SK-N-SH (cell line): ENCODE results near the gene CNGA1. TPM values are rescaled to one million over a fixed set of nuclear protein-coding genes. Genes with fewer than 3 reads are reported as not detected.
A peak's percentile ranks its signal among the peaks of the same experiment; 100 is the strongest.
"Not testable (repeated sequence)": the region's sequence is repeated elsewhere in the genome, so short reads cannot be mapped to it uniquely, and the experiment has no call there.

ENCODE experiments used
- CTCF ChIA-PET: fragments of 300-600, 350-600 bp; formaldehyde crosslinking; extraction: SDS; loops from one replicate; lab custom pipeline; 2021; lab: Yijun Ruan, JAX
- POLR2A ChIA-PET: fragments of 350-600 bp; sonication (Branson Sonifier 250); formaldehyde crosslinking; extraction: SDS; loops from one replicate; lab custom pipeline; 2020; ENCODE audit warnings: antibody characterized with exemption, inconsistent platforms; lab: Yijun Ruan, JAX
- DNase-seq: peaks from one replicate; pipeline ENCODE4 v3.0.0; 2012
- H2AFZ ChIP-seq: fragments of 200-600 bp; sonication (generic); 2 replicates; pipeline ENCODE4 v1.8.1; 2016; ENCODE audit warnings: antibody characterized with exemption, mild to moderate bottlenecking, low read depth
- H3F3A ChIP-seq: fragments of 200-600 bp; sonication (generic); replicated peaks from 2 replicates; pipeline ENCODE3; 2016; ENCODE audit warnings: antibody characterized with exemption, mild to moderate bottlenecking; ENCODE audit not compliant: insufficient read depth
- H3K27ac ChIP-seq, 2 experiments: fragments of 200-500 bp in 1 of 2; fragments of 200-600 bp in 1 of 2; sonication (Bioruptor generic) in 1 of 2; sonication (generic), shearing (Covaris generic) in 1 of 2; 2 replicates each; pipeline versions ENCODE4 v1.5.1 to v1.6.1; 2014 to 2016; ENCODE audit warnings: low read depth in 2 of 2, inconsistent platforms in 1 of 2, low read length in 1 of 2, mild to moderate bottlenecking in 1 of 2, mixed read lengths in 1 of 2
- H3K27me3 ChIP-seq: fragments of 200-600 bp; sonication (generic), shearing (Covaris generic); 2 replicates; pipeline ENCODE4 v1.6.1; 2016; ENCODE audit warnings: mixed run types; ENCODE audit not compliant: insufficient read depth
- H3K36me3 ChIP-seq, 2 experiments: fragments of 200-500 bp in 1 of 2; fragments of 200-600 bp in 1 of 2; sonication (Bioruptor generic) in 1 of 2; sonication (generic) in 1 of 2; replicated peaks in 1 of 2; 2 replicates each; pipeline versions ENCODE3 to v1.5.1; 2014 to 2016; ENCODE audit warnings: low read length in 1 of 2, mild to moderate bottlenecking in 1 of 2; ENCODE audit not compliant: insufficient read depth in 2 of 2, control insufficient read depth in 1 of 2
- H3K4me1 ChIP-seq, 2 experiments: fragments of 200-500 bp in 1 of 2; fragments of 200-600 bp in 1 of 2; sonication (Bioruptor generic) in 1 of 2; sonication (generic), shearing (Covaris generic) in 1 of 2; 2 replicates each; pipeline versions ENCODE4 v1.5.1 to v1.6.1; 2014 to 2016; ENCODE audit warnings: low read depth in 1 of 2, low read length in 1 of 2, mixed run types in 1 of 2; ENCODE audit not compliant: insufficient read depth in 2 of 2, control insufficient read depth in 1 of 2
- H3K4me2 ChIP-seq: fragments of 200-600 bp; sonication (generic), shearing (Covaris generic); 2 replicates; pipeline ENCODE4 v1.6.1; 2017; ENCODE audit warnings: mixed run types
- H3K4me3 ChIP-seq, 2 experiments: fragments of 200-500 bp in 1 of 2; fragments of 200-600 bp in 1 of 2; sonication (Bioruptor generic) in 1 of 2; sonication (generic), shearing (Covaris generic) in 1 of 2; 2 replicates each; pipeline versions ENCODE4 v1.5.1 to v1.8.1; 2014 to 2016; ENCODE audit warnings: low read depth in 2 of 2, inconsistent platforms in 1 of 2, low read length in 1 of 2, mild to moderate bottlenecking in 1 of 2, mixed read lengths in 1 of 2, moderate library complexity in 1 of 2
- H3K79me2 ChIP-seq: fragments of 200-600 bp; sonication (generic); 2 replicates; pipeline ENCODE4 v1.8.1; 2017; ENCODE audit warnings: mild to moderate bottlenecking; ENCODE audit not compliant: insufficient read depth
- H3K9ac ChIP-seq: fragments of 200-600 bp; sonication (generic); 2 replicates; pipeline ENCODE4 v1.6.1; 2017; ENCODE audit warnings: mixed run types
- H3K9me2 ChIP-seq: fragments of 200-600 bp; sonication (generic); 2 replicates; pipeline ENCODE4 v1.6.1; 2017; ENCODE audit warnings: mixed run types
- H3K9me3 ChIP-seq: fragments of 200-600 bp; sonication (generic); 2 replicates; pipeline ENCODE4 v1.6.1; 2017; ENCODE audit warnings: mixed run types, mild to moderate bottlenecking, moderate library complexity
- H4K20me1 ChIP-seq: fragments of 200-600 bp; sonication (generic); 2 replicates; pipeline ENCODE4 v1.6.1; 2017; ENCODE audit warnings: mild to moderate bottlenecking, mixed run types; ENCODE audit not compliant: insufficient read depth
- EZH2phosphoT487 ChIP-seq: fragments of 200-600 bp; sonication (generic); IDR thresholded peaks from 2 replicates; pipeline ENCODE4 v1.6.1; 2017; ENCODE audit warnings: low read depth, mixed run types, mild to moderate bottlenecking, antibody characterized with exemption, moderate library complexity, borderline replicate concordance
- FOSL2 ChIP-seq: IDR thresholded peaks from 2 replicates; pipeline ENCODE4 v1.4.0; 2012; ENCODE audit warnings: low read depth, mild to moderate bottlenecking, moderate library complexity, borderline replicate concordance
- FOXJ3 ChIP-seq: sonication (generic); formaldehyde crosslinking; IDR thresholded peaks from 2 replicates; pipeline ENCODE4 v1.5.1; 2020; ENCODE audit warnings: mild to moderate bottlenecking, missing genetic modification reagents
- FOXM1 ChIP-seq: IDR thresholded peaks from 2 replicates; pipeline ENCODE4 v1.4.0; 2012; ENCODE audit warnings: low read depth, mild to moderate bottlenecking
- GATA2 ChIP-seq: sonication (generic); formaldehyde crosslinking; IDR thresholded peaks from 2 replicates; pipeline ENCODE4 v1.5.0; 2020; ENCODE audit warnings: mild to moderate bottlenecking, missing genetic modification reagents
- NFIC ChIP-seq: IDR thresholded peaks from 2 replicates; pipeline ENCODE4 v1.4.0; 2012; ENCODE audit warnings: borderline replicate concordance
- NRF1 ChIP-seq: IDR thresholded peaks from 2 replicates; pipeline ENCODE4 v1.6.1; 2012; ENCODE audit warnings: low read depth, mild to moderate bottlenecking, low read length
- POLR2AphosphoS5 ChIP-seq: IDR thresholded peaks from 2 replicates; pipeline ENCODE4 v1.6.1; 2012; ENCODE audit warnings: low read depth, low read length
- SIN3A ChIP-seq: IDR thresholded peaks from 2 replicates; pipeline ENCODE4 v1.6.1; 2012; ENCODE audit warnings: low read depth, mild to moderate bottlenecking, low read length, moderate library complexity, borderline replicate concordance
- SMC3 ChIP-seq: IDR thresholded peaks from 2 replicates; pipeline ENCODE4 v1.6.1; 2012; ENCODE audit warnings: low read depth, low read length, improper control_type of control experiment
- TCF12 ChIP-seq: IDR thresholded peaks from 2 replicates; pipeline ENCODE4 v1.4.0; 2012
- WGBS: methylation state at CpG from one replicate; pipeline ENCODE4 v1.1.6; 2017; ENCODE audit warnings: low lambda C conversion rate; 5-methylcytosine and 5-hydroxymethylcytosine counted together
- polyA plus RNA-seq, 3 experiments: library from polyadenylated mRNA; depleted of rRNA; stranded (reverse); fragments of >200 nt; gene quantifications; 2 replicates each; pipeline ENCODE4 v1.2.3, GENCODE V29; 2012
- TF ChIP-seq, protein P1 (sequence below): IDR thresholded peaks from 2 replicates; pipeline ENCODE4; 2012
- TF ChIP-seq, protein P2 (sequence below): fragments of 150-350 bp; IDR thresholded peaks from 2 replicates; pipeline ENCODE4 v1.6.1; 2017; ENCODE audit warnings: antibody characterized with exemption, low read length, low read depth, borderline replicate concordance
- TF ChIP-seq, protein P3 (sequence below): IDR thresholded peaks from 2 replicates; pipeline ENCODE4 v1.6.1; 2012; ENCODE audit warnings: mild to moderate bottlenecking, low read depth, low read length, moderate library complexity
- TF ChIP-seq, protein P4 (sequence below): IDR thresholded peaks from 2 replicates; pipeline ENCODE4 v1.4.0; 2012; ENCODE audit warnings: low read depth

The CNGA1 gene
- polyA plus RNA-seq, 1 of the 3 experiments (the other 2 are of a cell fraction): 0.23 TPM

DNA sequence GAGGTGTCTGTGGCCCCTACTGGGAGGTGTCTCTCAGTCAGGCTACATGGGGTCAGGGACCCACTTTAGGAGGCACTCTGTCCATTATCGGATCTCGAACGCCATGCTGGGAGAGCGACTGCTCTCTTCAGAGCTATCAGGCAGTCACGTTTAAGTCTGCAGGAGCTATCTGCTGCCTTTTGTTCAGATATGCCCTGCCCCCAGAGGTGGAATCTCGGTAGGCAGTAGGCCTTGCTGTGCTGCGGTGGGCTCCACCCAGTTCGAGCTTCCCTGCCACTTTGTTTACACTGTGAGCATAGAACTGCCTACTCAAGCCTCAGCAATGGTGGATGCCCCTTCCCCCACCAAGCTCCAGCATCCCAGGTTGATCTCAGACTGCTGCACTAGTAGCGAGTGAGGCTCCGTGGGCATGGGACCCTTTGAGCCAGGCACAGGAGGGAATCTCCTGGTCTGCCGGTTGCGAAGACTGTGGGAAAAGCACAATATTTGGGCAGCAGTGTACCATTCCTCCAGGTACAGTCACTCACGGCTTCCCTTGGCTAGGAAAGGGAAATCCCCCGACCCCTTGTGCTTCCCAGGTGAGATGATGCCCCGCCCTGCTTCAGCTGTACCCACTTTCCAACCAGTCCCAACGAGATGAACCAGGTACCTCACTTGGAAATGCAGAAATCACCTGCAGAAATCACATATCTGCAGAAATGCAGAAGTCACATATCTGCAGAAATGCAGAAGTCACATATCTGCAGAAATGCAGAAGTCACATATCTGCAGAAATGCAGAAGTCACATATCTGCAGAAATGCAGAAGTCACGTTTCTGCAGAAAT lies 93.8 kb downstream of the CNGA1 start:
- H3K27me3 ChIP-seq, H3K4me3 ChIP-seq, H3F3A ChIP-seq, H3K9ac ChIP-seq, H4K20me1 ChIP-seq, POLR2A ChIA-PET, CTCF ChIA-PET, H3K79me2 ChIP-seq, H3K4me1 ChIP-seq, H3K9me3 ChIP-seq, H2AFZ ChIP-seq, H3K4me2 ChIP-seq, H3K36me3 ChIP-seq, DNase-seq, H3K9me2 ChIP-seq, H3K27ac ChIP-seq: not testable (repeated sequence)
- 64% methylated on average over 16 of the region's 17 CpGs for WGBS

DNA sequence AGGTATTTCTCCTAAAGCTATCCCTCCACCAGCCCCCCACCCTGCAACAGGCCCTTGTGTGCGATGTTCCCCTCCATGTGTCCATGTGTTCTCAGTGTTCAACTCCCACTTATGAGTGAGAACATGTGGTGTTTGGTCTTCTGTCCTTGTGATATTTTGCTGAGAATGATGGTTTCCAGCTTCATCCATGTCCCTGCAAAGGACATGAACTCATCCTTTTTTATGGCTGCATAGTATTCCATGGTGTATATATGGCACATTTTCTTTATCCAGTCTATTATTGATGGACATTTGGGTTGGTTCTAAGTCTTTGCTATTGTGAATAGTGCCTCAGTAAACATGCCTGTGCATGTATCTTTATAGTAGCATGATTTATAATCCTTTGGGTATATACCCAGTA lies 99.3 kb downstream of the CNGA1 start:
- H3K36me3 ChIP-seq, H3K4me2 ChIP-seq, H3K4me1 ChIP-seq, H3K9me2 ChIP-seq, CTCF ChIA-PET, H3K27me3 ChIP-seq, H2AFZ ChIP-seq, H4K20me1 ChIP-seq, H3K27ac ChIP-seq, POLR2A ChIA-PET, H3F3A ChIP-seq, H3K9ac ChIP-seq, H3K9me3 ChIP-seq, DNase-seq, H3K4me3 ChIP-seq: not testable (repeated sequence)
- peaks cover 20% of the 10 kb centered on the region for H3K79me2 ChIP-seq
- WGBS: 100% methylated on average over 1 of the region's 1 CpG

DNA sequence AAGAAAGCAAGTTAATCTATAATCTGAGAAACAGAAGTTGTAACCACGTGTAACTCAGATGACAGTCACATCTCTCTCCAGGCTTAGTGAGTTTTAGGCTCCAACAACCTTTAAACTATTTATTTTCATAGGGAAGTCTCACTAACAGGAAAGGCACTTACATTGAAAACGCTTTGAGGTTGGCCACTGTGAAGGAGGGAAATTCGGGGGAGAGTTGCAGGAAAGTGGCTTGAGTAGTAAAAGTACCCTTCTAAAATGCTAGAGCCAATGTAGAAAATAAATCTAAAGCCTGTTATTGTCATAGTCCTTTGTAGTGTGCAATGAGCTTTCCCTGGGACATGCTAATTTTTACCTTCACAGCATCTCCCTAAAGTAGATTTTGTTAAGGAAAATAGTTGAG lies 101.1 kb downstream of the CNGA1 start:
- H3K36me3 ChIP-seq: peaks cover 12 to 13% of the 10 kb centered on the region in 2 experiments
- peaks cover 38% of the 10 kb centered on the region for H3K79me2 ChIP-seq
- H3K9me3 ChIP-seq: no peaks in the 10 kb centered on the region; the same call in 1 of the 2 replicates
- H3K27me3 ChIP-seq: no peaks in the 10 kb centered on the region
- no peaks in the 10 kb centered on the region for H3F3A ChIP-seq
- CTCF ChIA-PET: interaction anchor here (1.4 to 1.5 kb wide), 2 partner anchors 12 to 18 kb away, joined by 4 to 5 read pairs; no protein-coding TSS in a partner anchor
- peak overlapping the region; percentile 98 for H2AFZ ChIP-seq
- H3K27ac ChIP-seq: no peak overlapping the region
- H3K4me1 ChIP-seq: peaks cover 3 to 8% of the 10 kb centered on the region in 2 experiments; a peak in 2 of 4 replicates
- H4K20me1 ChIP-seq: no peaks in the 10 kb centered on the region
- POLR2A ChIA-PET: interaction anchor here (1.0 kb wide), 1 partner anchor 17 kb away, joined by 4 read pairs; no protein-coding TSS in a partner anchor
- 65% methylated on average over 3 of the region's 3 CpGs for WGBS
- H3K4me3 ChIP-seq: peak overlapping the region in 1 of 2 experiments; percentile 96; a peak in 1 of 4 replicates
- no peak for DNase-seq
- 0 out of 2 replicates have a peak overlapping the region, but pooled peaks have one; percentile 86 for H3K4me2 ChIP-seq
- no peak overlapping the region for H3K9ac ChIP-seq
- H3K9me2 ChIP-seq: no peaks in the 10 kb centered on the region
- no peak for TF ChIP-seq FOXM1
- TF ChIP-seq SMC3: no peak
- TF ChIP-seq, protein P1, sequence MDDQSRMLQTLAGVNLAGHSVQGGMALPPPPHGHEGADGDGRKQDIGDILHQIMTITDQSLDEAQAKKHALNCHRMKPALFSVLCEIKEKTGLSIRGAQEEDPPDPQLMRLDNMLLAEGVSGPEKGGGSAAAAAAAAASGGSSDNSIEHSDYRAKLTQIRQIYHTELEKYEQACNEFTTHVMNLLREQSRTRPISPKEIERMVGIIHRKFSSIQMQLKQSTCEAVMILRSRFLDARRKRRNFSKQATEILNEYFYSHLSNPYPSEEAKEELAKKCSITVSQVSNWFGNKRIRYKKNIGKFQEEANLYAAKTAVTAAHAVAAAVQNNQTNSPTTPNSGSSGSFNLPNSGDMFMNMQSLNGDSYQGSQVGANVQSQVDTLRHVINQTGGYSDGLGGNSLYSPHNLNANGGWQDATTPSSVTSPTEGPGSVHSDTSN: no peak
- TF ChIP-seq, protein P2, sequence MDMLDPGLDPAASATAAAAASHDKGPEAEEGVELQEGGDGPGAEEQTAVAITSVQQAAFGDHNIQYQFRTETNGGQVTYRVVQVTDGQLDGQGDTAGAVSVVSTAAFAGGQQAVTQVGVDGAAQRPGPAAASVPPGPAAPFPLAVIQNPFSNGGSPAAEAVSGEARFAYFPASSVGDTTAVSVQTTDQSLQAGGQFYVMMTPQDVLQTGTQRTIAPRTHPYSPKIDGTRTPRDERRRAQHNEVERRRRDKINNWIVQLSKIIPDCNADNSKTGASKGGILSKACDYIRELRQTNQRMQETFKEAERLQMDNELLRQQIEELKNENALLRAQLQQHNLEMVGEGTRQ: no peak
- TF ChIP-seq SIN3A: no peak
- no peak for TF ChIP-seq GATA2 (CRISPR knock-in tag)
- no peak for TF ChIP-seq NFIC
- TF ChIP-seq POLR2AphosphoS5: no peak
- no peak for TF ChIP-seq EZH2phosphoT487
- TF ChIP-seq, protein P3, sequence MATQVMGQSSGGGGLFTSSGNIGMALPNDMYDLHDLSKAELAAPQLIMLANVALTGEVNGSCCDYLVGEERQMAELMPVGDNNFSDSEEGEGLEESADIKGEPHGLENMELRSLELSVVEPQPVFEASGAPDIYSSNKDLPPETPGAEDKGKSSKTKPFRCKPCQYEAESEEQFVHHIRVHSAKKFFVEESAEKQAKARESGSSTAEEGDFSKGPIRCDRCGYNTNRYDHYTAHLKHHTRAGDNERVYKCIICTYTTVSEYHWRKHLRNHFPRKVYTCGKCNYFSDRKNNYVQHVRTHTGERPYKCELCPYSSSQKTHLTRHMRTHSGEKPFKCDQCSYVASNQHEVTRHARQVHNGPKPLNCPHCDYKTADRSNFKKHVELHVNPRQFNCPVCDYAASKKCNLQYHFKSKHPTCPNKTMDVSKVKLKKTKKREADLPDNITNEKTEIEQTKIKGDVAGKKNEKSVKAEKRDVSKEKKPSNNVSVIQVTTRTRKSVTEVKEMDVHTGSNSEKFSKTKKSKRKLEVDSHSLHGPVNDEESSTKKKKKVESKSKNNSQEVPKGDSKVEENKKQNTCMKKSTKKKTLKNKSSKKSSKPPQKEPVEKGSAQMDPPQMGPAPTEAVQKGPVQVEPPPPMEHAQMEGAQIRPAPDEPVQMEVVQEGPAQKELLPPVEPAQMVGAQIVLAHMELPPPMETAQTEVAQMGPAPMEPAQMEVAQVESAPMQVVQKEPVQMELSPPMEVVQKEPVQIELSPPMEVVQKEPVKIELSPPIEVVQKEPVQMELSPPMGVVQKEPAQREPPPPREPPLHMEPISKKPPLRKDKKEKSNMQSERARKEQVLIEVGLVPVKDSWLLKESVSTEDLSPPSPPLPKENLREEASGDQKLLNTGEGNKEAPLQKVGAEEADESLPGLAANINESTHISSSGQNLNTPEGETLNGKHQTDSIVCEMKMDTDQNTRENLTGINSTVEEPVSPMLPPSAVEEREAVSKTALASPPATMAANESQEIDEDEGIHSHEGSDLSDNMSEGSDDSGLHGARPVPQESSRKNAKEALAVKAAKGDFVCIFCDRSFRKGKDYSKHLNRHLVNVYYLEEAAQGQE: no peak
- no peak for TF ChIP-seq NRF1
- TF ChIP-seq, protein P4, sequence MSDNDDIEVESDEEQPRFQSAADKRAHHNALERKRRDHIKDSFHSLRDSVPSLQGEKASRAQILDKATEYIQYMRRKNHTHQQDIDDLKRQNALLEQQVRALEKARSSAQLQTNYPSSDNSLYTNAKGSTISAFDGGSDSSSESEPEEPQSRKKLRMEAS: no peak
- TF ChIP-seq TCF12: no peak
- no peak for TF ChIP-seq FOSL2
- no peak for TF ChIP-seq FOXJ3
